ENCODE measurements around the gene GMFB.

The GMFB gene

DNA sequence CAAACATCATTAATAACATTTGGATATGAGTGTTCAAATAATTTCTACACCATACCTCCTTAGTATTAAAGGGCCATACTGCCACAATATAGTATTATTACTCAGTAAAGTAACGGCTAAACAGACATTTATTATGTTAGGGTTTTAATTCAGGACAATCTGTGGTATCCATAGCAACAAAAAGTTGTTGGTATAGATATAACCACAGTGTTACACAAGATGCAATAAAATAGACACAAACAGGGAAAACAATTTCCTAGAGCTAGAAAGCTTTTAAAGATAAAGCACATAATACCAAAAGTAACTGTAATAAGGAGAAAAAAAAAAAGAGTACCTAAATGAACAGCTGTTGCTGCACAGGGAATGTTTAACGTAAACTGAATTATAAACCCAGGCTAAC, 63.7 kb downstream of the GMFB start:
- no peak for DNase-seq

Data from KG1 (cell line).